ENCODE measurements around the gene ELL.

GRCh38 chr19:18500376-18500775 is 21.5 kb downstream of the ELL start:
- TF ChIP-seq CTCF (conservative IDR thresholded peaks at IDR 0.05; ENCODE audit: low read depth in 2 of 2) = no peak
- no peak for TF ChIP-seq EZH2phosphoT487 (IDR thresholded peaks at IDR 0.05; ENCODE audit: unreplicated experiment)
- TF ChIP-seq CREB1 (CRISPR knock-in tag; IDR thresholded peaks at IDR 0.05; ENCODE audit: low read depth) = no peak
- no peak for TF ChIP-seq NANOG (IDR thresholded peaks at IDR 0.05; ENCODE audit: borderline replicate concordance)
- no peak for TF ChIP-seq POLR2AphosphoS5 (IDR thresholded peaks at IDR 0.05; ENCODE audit: low read depth)
- no peak for TF ChIP-seq EZH2 (IDR thresholded peaks at IDR 0.05; ENCODE audit: low read depth, unreplicated experiment)
- no peak for TF ChIP-seq REST (IDR thresholded peaks at IDR 0.05; ENCODE audit: unreplicated experiment)
